Stimulated activated CD8-positive, alpha-beta memory T cell treated with anti-CD3 and anti-CD28 coated beads, Interleukin-7, amount 100 ng/mL, for 4 hours (primary cell): ENCODE data around the gene OR8G1.
"Not testable (repeated sequence)": the region's sequence is repeated elsewhere in the genome, so short reads cannot be mapped to it uniquely, and the experiment has no call there.

Source experiments
- DNase-seq, 2 donors: peaks; one replicate each; pipeline ENCODE4 v3.0.0-alpha.2; 2020; ENCODE audit warnings: low read depth in 2 of 2

The OR8G1 gene

GRCh38 chr11:124233376-124233775 is 7.5 kb upstream of the OR8G1 start:
- no peak for DNase-seq

DNA sequence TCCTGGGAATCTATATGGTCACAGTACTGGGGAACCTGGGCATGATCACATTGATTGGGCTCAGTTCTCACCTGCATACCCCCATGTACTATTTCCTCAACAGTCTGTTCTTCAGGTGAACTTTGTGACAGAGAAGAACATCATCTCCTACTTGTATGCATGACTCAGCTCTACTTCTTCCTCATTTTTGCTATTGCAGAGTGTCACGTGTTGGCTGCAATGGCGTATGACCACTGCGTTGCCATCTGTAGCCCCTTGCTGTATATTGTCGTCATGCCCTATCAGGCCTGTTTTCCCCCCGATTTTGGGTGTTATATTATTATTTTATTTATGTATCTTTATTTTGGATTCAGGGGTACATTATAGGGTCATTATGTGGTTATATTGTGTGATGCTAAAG is 2.4 kb upstream of the OR8G1 start:
- DNase-seq, result no peak

- not testable (repeated sequence) for DNase-seq
These were observed 9.0 kb downstream of the OR8G1 start for GRCh38 chr11:124249869-124250268.

GRCh38 chr11:124256076-124256475 is 15.2 kb downstream of the OR8G1 start, which contains the start of gene OR8G5:
Gene OR8G5 (plus strand): TSS chr11:124256376. CDS start chr11:124264932, 8,556 bp downstream.
- no peak for DNase-seq

DNA sequence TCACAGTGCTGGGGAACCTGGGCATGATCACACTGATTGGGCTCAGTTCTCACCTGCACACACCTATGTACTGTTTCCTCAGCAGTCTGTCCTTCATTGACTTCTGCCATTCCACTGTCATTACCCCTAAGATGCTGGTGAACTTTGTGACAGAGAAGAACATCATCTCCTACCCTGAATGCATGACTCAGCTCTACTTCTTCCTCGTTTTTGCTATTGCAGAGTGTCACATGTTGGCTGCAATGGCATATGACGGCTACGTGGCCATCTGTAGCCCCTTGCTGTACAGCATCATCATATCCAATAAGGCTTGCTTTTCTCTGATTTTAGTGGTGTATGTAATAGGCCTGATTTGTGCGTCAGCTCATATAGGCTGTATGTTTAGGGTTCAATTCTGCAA is 24.1 kb downstream of the OR8G1 start:
- DNase-seq, result not testable (repeated sequence)

DNA sequence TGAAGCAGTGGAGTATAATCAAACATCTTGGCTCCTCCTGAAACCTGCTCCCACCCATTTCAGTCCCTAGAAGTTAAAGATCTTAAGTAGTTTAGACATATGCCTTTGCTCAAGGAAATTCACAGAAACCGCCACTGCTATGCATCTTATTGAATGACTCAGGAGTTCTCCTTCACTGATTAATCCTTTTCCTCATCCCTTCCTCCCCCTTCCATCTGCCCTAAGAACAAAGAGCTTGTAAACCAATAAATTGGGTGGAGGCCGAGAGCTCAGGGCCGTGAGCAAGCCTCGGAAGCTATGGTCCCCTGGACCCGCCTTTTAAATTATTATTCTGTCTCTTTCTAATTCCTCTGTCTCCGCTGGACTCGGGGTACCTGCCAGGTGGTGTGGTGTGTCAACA is 30.0 kb downstream of the OR8G1 start:
- DNase-seq, result not testable (repeated sequence)

DNA sequence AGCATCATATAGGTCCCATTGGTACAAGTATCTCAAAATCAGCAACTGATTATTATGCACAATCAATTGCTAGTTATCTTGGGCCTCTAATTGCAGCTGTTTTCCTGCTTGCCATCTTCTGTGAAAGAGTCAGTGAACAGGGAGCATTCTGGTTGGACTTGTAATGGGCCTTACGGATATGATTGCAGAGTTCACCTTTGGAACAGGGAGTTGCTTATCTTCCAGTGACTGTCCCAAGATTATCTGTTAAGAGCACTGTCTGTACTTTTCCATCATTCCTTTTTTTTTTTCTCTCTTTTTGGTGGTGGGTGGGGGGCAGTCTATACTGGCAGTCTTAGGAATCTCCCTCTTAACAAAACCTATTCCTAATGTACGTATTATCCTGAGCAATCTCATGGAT is 33.1 kb downstream of the OR8G1 start:
- no peak for DNase-seq

DNA sequence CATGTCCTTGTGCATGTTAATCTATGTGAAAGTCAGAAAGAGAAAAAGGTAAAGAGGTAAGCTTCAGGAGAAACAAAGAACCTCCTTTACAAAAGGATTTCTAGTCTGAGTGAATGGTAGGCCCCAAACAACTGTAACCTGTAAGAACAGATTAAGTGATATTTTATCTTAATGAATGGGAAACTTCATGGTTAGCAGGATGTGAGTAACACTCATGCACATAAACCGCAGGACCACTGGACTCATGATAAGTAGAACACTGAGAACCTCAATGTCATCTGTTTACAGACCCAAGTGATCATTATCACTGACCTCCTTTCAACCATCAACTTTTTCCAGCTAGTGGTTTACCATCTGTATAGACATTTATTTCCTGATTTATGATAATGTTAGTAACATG is 35.2 kb downstream of the OR8G1 start:
- DNase-seq, result no peak

GRCh38 chr11:124277207-124277606 is 36.3 kb downstream of the OR8G1 start:
- no peak for DNase-seq

- no peak for DNase-seq
These were observed 36.9 kb downstream of the OR8G1 start for GRCh38 chr11:124277804-124278203.

DNA sequence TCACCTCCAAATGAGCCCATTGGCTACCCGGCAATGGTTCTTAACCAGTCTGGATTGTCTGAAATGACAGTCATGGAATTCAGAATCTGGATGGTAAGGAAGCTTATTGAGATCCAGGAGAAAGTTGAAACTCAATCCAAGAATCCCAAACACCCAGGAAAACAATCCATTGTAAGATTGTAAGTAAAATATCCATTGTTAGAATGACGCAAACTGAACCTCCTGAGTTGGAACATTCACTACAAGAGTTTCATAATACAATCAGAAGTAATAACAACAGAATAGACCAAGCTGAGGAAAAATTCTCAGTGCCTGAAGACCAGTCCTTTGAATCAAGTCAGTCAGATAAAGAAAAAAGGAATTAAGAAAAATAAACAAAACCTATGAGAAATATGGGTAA is 37.4 kb downstream of the OR8G1 start:
- no peak for DNase-seq

- DNase-seq, result no peak
These were observed 44.9 kb downstream of the OR8G1 start for GRCh38 chr11:124285610-124286344.

GRCh38 chr11:124294687-124295086 is 53.8 kb downstream of the OR8G1 start:
- DNase-seq, result no peak

- DNase-seq, result no peak
These were observed 55.1 kb downstream of the OR8G1 start for GRCh38 chr11:124296016-124296415.

- DNase-seq, result no peak
These were observed 57.0 kb downstream of the OR8G1 start for GRCh38 chr11:124297921-124298320.

- no peak for DNase-seq
These were observed 60.7 kb downstream of the OR8G1 start for GRCh38 chr11:124301548-124301947.

DNA sequence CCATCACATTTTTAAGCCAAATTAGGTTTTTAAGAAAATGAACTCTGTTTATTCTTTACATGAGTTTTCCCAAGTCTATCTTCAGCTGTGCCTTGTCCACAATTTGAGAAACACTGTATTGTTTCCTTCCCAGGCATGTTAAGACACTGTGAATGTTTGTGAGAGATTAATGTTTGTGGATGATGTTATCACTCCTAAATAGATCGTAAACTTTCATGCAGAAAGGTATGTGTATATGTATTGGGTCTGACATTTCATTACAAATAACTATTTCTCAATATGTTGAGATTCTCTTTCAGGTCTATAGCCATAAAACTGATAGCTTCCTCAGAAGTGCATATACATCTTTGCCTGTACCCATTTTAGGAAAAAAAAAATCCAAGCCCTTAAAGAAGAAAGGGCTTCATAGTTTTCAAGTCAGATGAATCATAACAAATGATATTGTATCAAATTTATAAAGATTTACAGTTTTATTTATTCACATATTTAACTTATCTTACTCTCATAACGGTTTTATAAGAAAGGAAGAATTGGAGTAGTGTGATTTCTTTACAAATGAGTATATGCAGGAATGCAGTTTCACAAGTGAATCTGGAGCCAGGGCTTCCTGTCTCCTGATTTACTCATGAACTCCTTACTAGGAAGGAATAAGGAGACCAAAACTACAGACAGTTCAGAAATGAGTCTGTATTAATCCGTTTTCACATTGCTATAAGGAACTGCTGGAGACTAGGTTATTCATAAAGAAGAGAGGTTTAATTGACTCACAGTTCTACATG is 61.6 kb downstream of the OR8G1 start:
- no peak for DNase-seq
